Activated T-cell treated with anti-CD3 and anti-CD28 coated beads, Interleukin-2, amount 50 U/mL, for 72 hours (primary cell): ENCODE results near the gene CUEDC2. TPM values are rescaled to one million over a fixed set of nuclear protein-coding genes. Genes with fewer than 3 reads are reported as not detected.
"Not testable (repeated sequence)": the region's sequence is repeated elsewhere in the genome, so short reads cannot be mapped to it uniquely, and the experiment has no call there.

Experiments
- ATAC-seq, 2 donors: fragments of 150-1000 bp; cut with Tn5 transposase; replicated peaks in 1 of 2; 2 replicates each; pipeline ENCODE4 v1.10.0; 2021; ENCODE audit warnings: moderate library complexity in 2 of 2, mild to moderate bottlenecking in 1 of 2
- DNase-seq, 2 donors: peaks; one replicate each; pipeline ENCODE4 v3.0.0; 2021 to 2022; ENCODE audit warnings: mixed read lengths in 1 of 2
- H3K27ac Mint-ChIP-seq: one replicate; pipeline ENCODE4 v1.8.0; 2022; ENCODE audit warnings: mild to moderate bottlenecking, moderate library complexity, mixed read lengths
- H3K27me3 Mint-ChIP-seq: one replicate; pipeline ENCODE4 v1.8.0; 2022; ENCODE audit warnings: low read depth, mixed read lengths
- H3K36me3 Mint-ChIP-seq, 2 donors: one replicate each; pipeline ENCODE4 v1.8.0; 2022; ENCODE audit warnings: mixed read lengths in 2 of 2, mild to moderate bottlenecking in 1 of 2; ENCODE audit not compliant: insufficient read depth in 2 of 2
- H3K4me1 Mint-ChIP-seq: one replicate; pipeline ENCODE4 v1.8.0; 2022; ENCODE audit warnings: low read depth, mixed read lengths
- H3K4me3 Mint-ChIP-seq, 2 donors: one replicate each; pipeline ENCODE4 v1.8.0; 2022; ENCODE audit warnings: mild to moderate bottlenecking in 2 of 2, mixed read lengths in 2 of 2, moderate library complexity in 2 of 2
- H3K9me3 Mint-ChIP-seq, 2 donors: one replicate each; pipeline ENCODE4 v1.8.0; 2022; ENCODE audit warnings: mixed read lengths in 2 of 2
- total RNA-seq, 2 donors: library from RNA; stranded (reverse); gene quantifications; one replicate each; pipeline ENCODE4 v1.2.3, GENCODE V29; 2022

Gene CUEDC2
- total RNA-seq, 2 donors from 2014 or later, result 78.7 to 79.5 TPM

DNA sequence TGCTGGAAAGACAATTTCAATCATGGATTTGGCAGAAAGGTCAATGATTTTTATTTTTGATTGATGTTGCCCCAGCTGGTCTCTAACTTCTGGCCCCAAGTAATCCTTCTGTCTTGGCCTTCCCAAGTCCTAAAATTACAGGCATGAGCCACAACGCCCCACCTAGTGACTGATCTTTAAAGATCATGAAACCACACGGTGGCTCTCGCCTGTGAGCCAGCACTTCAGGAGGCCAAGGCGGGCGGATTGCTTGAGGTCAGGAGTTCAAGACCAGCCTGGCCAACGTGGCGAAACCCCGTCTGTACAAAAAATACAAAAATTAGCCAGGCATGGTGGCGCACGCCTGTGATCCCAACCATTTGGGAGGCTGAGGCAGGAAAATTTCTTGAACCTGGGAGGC is 31.6 kb upstream of the CUEDC2 start:
- H3K27me3 Mint-ChIP-seq, result peaks cover 7% of the 10 kb centered on the region
- H3K4me1 Mint-ChIP-seq, result peaks cover 45% of the 10 kb centered on the region
- DNase-seq, result no peak
- peaks cover 0 to 2% of the 10 kb centered on the region in 2 donors for H3K36me3 Mint-ChIP-seq
- no peak overlapping the region for H3K27ac Mint-ChIP-seq
- H3K9me3 Mint-ChIP-seq, result no peaks in the 10 kb centered on the region
- no peak overlapping the region for H3K4me3 Mint-ChIP-seq
- no peak for ATAC-seq

- H3K27me3 Mint-ChIP-seq, result peaks cover 7% of the 10 kb centered on the region
- no peak for ATAC-seq
- peak overlapping the region; percentile 98 to 99 for H3K4me3 Mint-ChIP-seq
- DNase-seq, result no peak
- peaks cover 48% of the 10 kb centered on the region for H3K4me1 Mint-ChIP-seq
- no peak overlapping the region for H3K27ac Mint-ChIP-seq
- peaks cover 0 to 2% of the 10 kb centered on the region in 2 donors for H3K36me3 Mint-ChIP-seq
- H3K9me3 Mint-ChIP-seq, result no peaks in the 10 kb centered on the region
These were observed 30.2 kb upstream of the CUEDC2 start for GRCh38 chr10:102462512-102463054.

- H3K36me3 Mint-ChIP-seq, result peaks cover 0 to 2% of the 10 kb centered on the region in 2 donors
- H3K27me3 Mint-ChIP-seq, result peaks cover 7% of the 10 kb centered on the region
- H3K4me3 Mint-ChIP-seq, result peak overlapping the region; percentile 98 to 99
- DNase-seq (peak; percentile 96 to 97), ATAC-seq (peak; percentile 97 to 98)
- peaks cover 51% of the 10 kb centered on the region for H3K4me1 Mint-ChIP-seq
- H3K27ac Mint-ChIP-seq, result peak overlapping the region; percentile 97
- no peaks in the 10 kb centered on the region for H3K9me3 Mint-ChIP-seq
These were observed 29.0 kb upstream of the CUEDC2 start for GRCh38 chr10:102461187-102462054.

GRCh38 chr10:102460836-102461186 is 28.4 kb upstream of the CUEDC2 start:
- Mint-ChIP-seq H3K36me3 (peaks cover 0 to 2% of the 10 kb centered on the region in 2 donors), H3K4me3 (peak overlapping the region; percentile 98 to 99), H3K4me1 (peaks cover 51% of the 10 kb centered on the region), H3K27ac (peak overlapping the region; percentile 83), H3K9me3 (no peaks in the 10 kb centered on the region), H3K27me3 (peaks cover 7% of the 10 kb centered on the region)
- DNase-seq (peak in 1 of 2 donors; percentile 18), ATAC-seq (peak; percentile 41 to 56)

- no peak overlapping the region for H3K4me3 Mint-ChIP-seq
- H3K27ac Mint-ChIP-seq, result no peak overlapping the region
- H3K4me1 Mint-ChIP-seq, result peaks cover 41% of the 10 kb centered on the region
- peaks cover 0 to 1% of the 10 kb centered on the region in 2 donors for H3K36me3 Mint-ChIP-seq
- peaks cover 7% of the 10 kb centered on the region for H3K27me3 Mint-ChIP-seq
- no peak for DNase-seq
- H3K9me3 Mint-ChIP-seq, result no peaks in the 10 kb centered on the region
- no peak for ATAC-seq
These were observed 26.3 kb upstream of the CUEDC2 start for GRCh38 chr10:102458656-102459055.

- peaks cover 41% of the 10 kb centered on the region for H3K4me1 Mint-ChIP-seq
- no peak overlapping the region for H3K27ac Mint-ChIP-seq
- H3K9me3 Mint-ChIP-seq, result no peaks in the 10 kb centered on the region
- DNase-seq (no peak), ATAC-seq (no peak)
- peaks cover 4 to 5% of the 10 kb centered on the region in 2 donors for H3K36me3 Mint-ChIP-seq
- H3K4me3 Mint-ChIP-seq, result no peak overlapping the region
- peaks cover 3% of the 10 kb centered on the region for H3K27me3 Mint-ChIP-seq
These were observed 25.3 kb upstream of the CUEDC2 start for GRCh38 chr10:102457591-102458150.

- H3K27me3 Mint-ChIP-seq, result no peaks in the 10 kb centered on the region
These were observed 23.6 kb upstream of the CUEDC2 start for GRCh38 chr10:102455893-102456471.

GRCh38 chr10:102454662-102455487 is 22.5 kb upstream of the CUEDC2 start:
- H3K4me3 Mint-ChIP-seq, H3K27ac Mint-ChIP-seq, DNase-seq, H3K27me3 Mint-ChIP-seq, H3K9me3 Mint-ChIP-seq, ATAC-seq: not testable (repeated sequence)
- Mint-ChIP-seq H3K36me3 (peaks cover 4 to 10% of the 10 kb centered on the region in 2 donors), H3K4me1 (peaks cover 33% of the 10 kb centered on the region)

More at GRCh38 chr10:102455893-102456471, 23.6 kb upstream of the CUEDC2 start:
- ATAC-seq, result no peak
- H3K4me1 Mint-ChIP-seq, result peaks cover 40% of the 10 kb centered on the region
- peak overlapping the region; percentile 35 for H3K27ac Mint-ChIP-seq
- no peak for DNase-seq
- peaks cover 4 to 10% of the 10 kb centered on the region in 2 donors for H3K36me3 Mint-ChIP-seq
- H3K9me3 Mint-ChIP-seq, result no peaks in the 10 kb centered on the region
- no peak overlapping the region for H3K4me3 Mint-ChIP-seq

- DNase-seq (no peak), ATAC-seq (no peak)
These were observed 21.1 kb upstream of the CUEDC2 start for GRCh38 chr10:102453502-102453901.

DNA sequence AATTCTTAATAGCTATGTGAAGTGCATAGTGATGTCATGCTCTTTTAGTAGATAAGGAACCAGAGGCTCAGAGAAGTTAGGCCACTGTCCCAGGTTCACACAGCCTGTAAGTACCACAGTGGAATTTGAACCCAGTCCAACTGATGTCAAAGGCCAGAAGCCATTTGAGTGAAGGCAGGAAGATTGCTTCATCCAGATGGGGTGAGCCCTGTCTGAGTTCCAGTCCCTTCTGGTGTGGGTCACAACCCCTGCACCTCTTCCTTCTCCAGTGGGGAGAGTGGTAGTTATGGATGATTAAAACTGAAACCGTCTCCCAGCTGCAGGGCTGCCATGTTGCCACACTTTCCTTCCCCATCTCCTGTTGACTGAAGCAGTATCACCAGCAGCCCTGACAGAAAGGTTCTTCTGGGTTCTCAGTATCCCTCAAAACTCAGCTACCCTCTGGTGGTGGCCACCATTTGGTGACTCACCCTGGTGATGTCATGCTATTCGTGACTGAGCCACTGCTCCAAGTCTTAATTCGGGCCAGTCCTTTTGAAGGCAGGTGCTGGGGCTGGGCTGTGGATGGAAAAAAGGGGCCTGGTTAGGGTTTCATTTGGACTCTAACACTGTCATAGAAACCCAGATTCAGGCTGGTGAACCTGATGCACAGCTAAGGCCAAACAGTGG is 20.4 kb upstream of the CUEDC2 start:
- peak; percentile 79 to 86 for DNase-seq
- Mint-ChIP-seq H3K4me3 (peak overlapping the region; percentile 51 to 89), H3K9me3 (no peaks in the 10 kb centered on the region), H3K36me3 (peaks cover 4 to 10% of the 10 kb centered on the region in 2 donors), H3K27ac (peak overlapping the region; percentile 93), H3K27me3 (no peaks in the 10 kb centered on the region), H3K4me1 (peaks cover 42% of the 10 kb centered on the region)
- ATAC-seq, result peak; percentile 63

More at GRCh38 chr10:102453502-102453901, 21.1 kb upstream of the CUEDC2 start:
- H3K27me3 Mint-ChIP-seq, result no peaks in the 10 kb centered on the region
- peak overlapping the region; percentile 46 for H3K27ac Mint-ChIP-seq
- H3K9me3 Mint-ChIP-seq, result no peaks in the 10 kb centered on the region
- H3K4me3 Mint-ChIP-seq, result no peak overlapping the region
- H3K4me1 Mint-ChIP-seq, result peaks cover 43% of the 10 kb centered on the region
- peaks cover 4 to 10% of the 10 kb centered on the region in 2 donors for H3K36me3 Mint-ChIP-seq

DNA sequence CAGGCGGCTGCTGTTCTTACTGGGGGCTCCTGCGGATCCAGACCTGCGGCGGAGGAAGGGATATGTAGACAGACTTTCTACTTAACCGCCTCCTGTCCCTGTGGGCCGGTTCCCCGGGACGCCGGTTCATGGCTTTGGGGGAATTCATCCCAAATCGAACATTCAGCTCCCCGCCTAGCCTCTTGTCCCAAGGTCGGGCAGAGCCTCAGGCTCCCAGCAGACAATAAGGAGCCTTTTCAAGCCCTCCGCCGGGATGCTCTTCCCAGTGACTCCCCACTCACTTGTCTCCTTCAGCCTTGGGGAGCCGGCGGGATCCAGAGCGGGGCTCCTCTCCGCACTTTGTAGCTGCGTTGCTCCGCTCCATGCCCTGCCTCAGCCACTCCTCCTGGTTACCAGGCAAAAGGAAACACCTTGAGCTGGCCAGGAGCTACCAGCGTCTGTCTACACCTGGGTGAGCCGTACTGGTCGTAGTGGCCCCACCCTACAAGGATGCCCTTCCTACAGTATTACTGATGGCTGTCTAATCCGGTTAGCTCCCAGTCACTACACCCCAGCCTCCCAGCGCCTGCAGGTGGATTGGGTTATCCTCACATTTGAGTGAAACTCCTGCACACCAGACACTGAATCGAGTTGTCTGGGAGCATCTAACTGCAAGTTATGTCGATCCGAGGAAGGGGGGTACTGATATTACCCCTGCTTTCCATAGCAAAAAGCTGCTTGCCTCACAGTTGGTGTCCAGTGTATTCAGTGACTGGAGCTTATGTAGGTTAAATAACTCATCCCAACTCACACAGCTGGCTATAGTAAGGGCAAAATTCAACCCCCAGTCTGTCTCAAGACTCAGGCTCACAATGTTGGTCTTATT is 19.0 kb upstream of the CUEDC2 start, which contains the start of gene C10orf95:
TSS of gene C10orf95 (minus strand) at position 439 of the 865 bp plus-strand sequence. CDS start 450 bp downstream, outside the sequence.
- DNase-seq (no peak), ATAC-seq (no peak)
- peak within 1 kb of the TSS; percentile 65 for H3K27ac Mint-ChIP-seq
- H3K36me3 Mint-ChIP-seq, result peaks cover 4 to 10% of the 10 kb centered on the region in 2 donors
- peak within 1 kb of the TSS; percentile 92 to 96 for H3K4me3 Mint-ChIP-seq
- no peaks in the 10 kb centered on the region for H3K27me3 Mint-ChIP-seq
- peaks cover 36% of the 10 kb centered on the region for H3K4me1 Mint-ChIP-seq
- H3K9me3 Mint-ChIP-seq, result no peaks in the 10 kb centered on the region
